OCI-LY7 (cell line): ENCODE results near the gene ARHGEF12. TPM values are rescaled to one million over a fixed set of nuclear protein-coding genes. Genes with fewer than 3 reads are reported as not detected.

Experiments used
- BruUV-seq: library from RNA; stranded (reverse); fragments of 400-500 nt; replicated peaks from 2 replicates; lab custom pipeline; 2021; lab: Mats Ljungman, UMichigan
- CTCF ChIA-PET: fragments of 300-600 bp; sonication (Branson Sonifier 250); formaldehyde crosslinking; loops from one replicate; lab custom pipeline; 2022; ENCODE audit warnings: antibody characterized with exemption; ENCODE audit not compliant: unreplicated experiment; lab: Charles Lee
- POLR2A ChIA-PET: fragments of 300-600 bp; sonication (Branson Sonifier 250); formaldehyde crosslinking; loops from one replicate; lab custom pipeline; 2022; ENCODE audit warnings: antibody characterized with exemption; lab: Charles Lee
- DNase-seq: peaks from one replicate; pipeline ENCODE4 v3.0.0-alpha.2; 2015; ENCODE audit warnings: low spot score
- H2AFZ ChIP-seq: fragments of 200-600 bp; sonication (generic), shearing (Covaris generic); 2 replicates; pipeline ENCODE4 v1.6.1; 2014; ENCODE audit warnings: mild to moderate bottlenecking, antibody characterized with exemption, low read length, moderate library complexity
- H3K27ac ChIP-seq: fragments of 200-600 bp; sonication (generic); 2 replicates; pipeline ENCODE4 v1.5.1; 2014; ENCODE audit warnings: mixed run types, low read depth, mild to moderate bottlenecking, moderate library complexity, low read length, inconsistent platforms; ENCODE audit not compliant: poor library complexity, severe bottlenecking
- H3K36me3 ChIP-seq: fragments of 200-600 bp; sonication (generic); 2 replicates; pipeline ENCODE4 v1.6.1; 2014; ENCODE audit warnings: mild to moderate bottlenecking, antibody characterized with exemption, low read length, moderate library complexity, mixed read lengths; ENCODE audit not compliant: insufficient read depth
- H3K4me1 ChIP-seq: fragments of 200-600 bp; sonication (generic); 2 replicates; pipeline ENCODE4 v1.5.1; 2014; ENCODE audit warnings: mild to moderate bottlenecking, low read length; ENCODE audit not compliant: insufficient read depth, poor library complexity, severe bottlenecking
- H3K4me2 ChIP-seq: fragments of 200-600 bp; sonication (generic); 2 replicates; pipeline ENCODE4 v1.6.1; 2014; ENCODE audit warnings: mild to moderate bottlenecking, low read length
- H3K4me3 ChIP-seq: fragments of 200-600 bp; sonication (generic); 2 replicates; pipeline ENCODE4 v1.5.1; 2014; ENCODE audit warnings: mild to moderate bottlenecking, low read depth, low read length; ENCODE audit not compliant: poor library complexity, severe bottlenecking
- H3K79me2 ChIP-seq: fragments of 200-600 bp; sonication (generic); 2 replicates; pipeline ENCODE4 v1.6.1; 2016; ENCODE audit warnings: low read depth, mild to moderate bottlenecking, low read length, moderate library complexity, mixed read lengths; ENCODE audit not compliant: insufficient read depth
- H3K9me2 ChIP-seq: fragments of 200-600 bp; sonication (generic); 2 replicates; pipeline ENCODE4 v1.6.1; 2016; ENCODE audit warnings: mild to moderate bottlenecking, low read length, mixed read lengths; ENCODE audit not compliant: insufficient read depth
- H3K9me3 ChIP-seq: fragments of 200-600 bp; sonication (generic); 2 replicates; pipeline ENCODE4 v1.6.1; 2014; ENCODE audit warnings: mild to moderate bottlenecking, mixed run types, low read length, mixed read lengths
- H4K20me1 ChIP-seq: fragments of 200-600 bp; sonication (generic); 2 replicates; pipeline ENCODE4 v1.6.1; 2014; ENCODE audit warnings: mild to moderate bottlenecking, antibody characterized with exemption, low read length, moderate library complexity, mixed read lengths; ENCODE audit not compliant: insufficient read depth
- EZH2phosphoT487 ChIP-seq: fragments of 200-600 bp; sonication (generic); IDR thresholded peaks from 2 replicates; pipeline ENCODE4 v1.6.1; 2018; ENCODE audit warnings: low read depth, borderline replicate concordance, mild to moderate bottlenecking, mixed run types, antibody characterized with exemption, low read length, moderate library complexity, mixed read lengths
- intact Hi-C: fragments of 100-400 bp; cut with micrococcal nuclease; formaldehyde crosslinking; loops from one replicate; pipeline ENCODE4 v1.10.0; 2022; ENCODE audit not compliant: unreplicated experiment
- total RNA-seq, 2 experiments: library from RNA; depleted of rRNA in 1 of 2; stranded (reverse); fragments of >200 nt in 1 of 2; shearing (Covaris generic) in 1 of 2; gene quantifications; 2 replicates each; pipeline ENCODE4 v1.2.3, GENCODE V29; 2014 to 2022
- TF ChIP-seq, protein P1 (sequence below): fragments of 200-600 bp; sonication (generic); conservative IDR thresholded peaks from 2 replicates; pipeline ENCODE4 v1.5.1; 2014; ENCODE audit warnings: mild to moderate bottlenecking, antibody characterized with exemption, low read length, moderate library complexity, mixed read lengths

The ARHGEF12 gene
- total RNA-seq, 2 experiments from 2014 or later: 16.1 to 31.8 TPM

DNA sequence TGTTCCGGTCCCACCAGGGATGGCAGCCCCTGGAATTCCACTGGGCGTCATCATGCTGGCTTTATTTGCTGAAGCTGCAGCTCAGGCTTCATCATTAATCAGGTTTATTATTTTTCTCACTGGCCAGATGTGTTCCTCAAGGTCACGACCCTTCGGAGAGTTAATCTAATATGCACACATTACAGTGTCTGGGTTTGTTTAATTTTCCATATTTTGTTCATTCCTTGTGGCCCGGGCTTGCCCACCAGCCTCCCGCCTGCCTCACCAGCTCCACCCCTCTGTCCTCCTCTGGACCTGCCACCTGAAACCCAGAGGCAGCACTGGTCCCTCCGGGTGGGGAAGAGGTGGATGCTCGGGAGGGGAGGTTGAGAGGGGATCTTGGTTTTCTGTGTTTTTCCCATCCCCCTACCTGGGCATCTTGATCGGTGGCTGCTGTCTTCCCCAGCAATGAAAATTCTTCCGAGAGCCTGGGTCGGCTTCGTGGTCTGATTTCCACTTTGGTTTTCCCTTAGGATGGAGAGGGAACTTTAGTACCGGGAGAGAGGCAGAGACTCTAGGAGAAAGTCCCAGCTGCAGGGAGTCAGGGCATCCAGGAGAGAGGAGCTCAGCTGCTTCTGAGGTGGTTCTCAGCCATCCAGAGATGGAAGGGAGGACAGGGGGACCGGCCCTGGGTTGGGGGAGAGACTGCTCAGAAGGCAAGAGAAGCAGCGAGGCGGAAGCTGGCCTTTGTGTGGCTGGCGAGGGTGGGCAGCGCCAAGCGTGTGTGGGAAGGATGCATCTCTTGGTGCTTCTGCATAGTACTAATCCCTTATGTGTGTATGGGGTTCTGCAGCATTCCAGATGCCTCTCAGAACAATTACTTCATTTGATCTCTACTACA is 177.5 kb downstream of the ARHGEF12 start:
- Histone ChIP-seq H3K4me3 (no peak overlapping the region), H2AFZ (no peak overlapping the region), H3K4me1 (no peaks in the 10 kb centered on the region), H3K36me3 (no peaks in the 10 kb centered on the region), H3K4me2 (no peak overlapping the region), H3K9me3 (no peaks in the 10 kb centered on the region), H3K9me2 (no peaks in the 10 kb centered on the region), H4K20me1 (no peaks in the 10 kb centered on the region), H3K27ac (no peak overlapping the region), H3K79me2 (no peaks in the 10 kb centered on the region)
- POLR2A ChIA-PET: no interaction called here
- DNase-seq: no peak
- TF ChIP-seq, protein P1, sequence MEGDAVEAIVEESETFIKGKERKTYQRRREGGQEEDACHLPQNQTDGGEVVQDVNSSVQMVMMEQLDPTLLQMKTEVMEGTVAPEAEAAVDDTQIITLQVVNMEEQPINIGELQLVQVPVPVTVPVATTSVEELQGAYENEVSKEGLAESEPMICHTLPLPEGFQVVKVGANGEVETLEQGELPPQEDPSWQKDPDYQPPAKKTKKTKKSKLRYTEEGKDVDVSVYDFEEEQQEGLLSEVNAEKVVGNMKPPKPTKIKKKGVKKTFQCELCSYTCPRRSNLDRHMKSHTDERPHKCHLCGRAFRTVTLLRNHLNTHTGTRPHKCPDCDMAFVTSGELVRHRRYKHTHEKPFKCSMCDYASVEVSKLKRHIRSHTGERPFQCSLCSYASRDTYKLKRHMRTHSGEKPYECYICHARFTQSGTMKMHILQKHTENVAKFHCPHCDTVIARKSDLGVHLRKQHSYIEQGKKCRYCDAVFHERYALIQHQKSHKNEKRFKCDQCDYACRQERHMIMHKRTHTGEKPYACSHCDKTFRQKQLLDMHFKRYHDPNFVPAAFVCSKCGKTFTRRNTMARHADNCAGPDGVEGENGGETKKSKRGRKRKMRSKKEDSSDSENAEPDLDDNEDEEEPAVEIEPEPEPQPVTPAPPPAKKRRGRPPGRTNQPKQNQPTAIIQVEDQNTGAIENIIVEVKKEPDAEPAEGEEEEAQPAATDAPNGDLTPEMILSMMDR: no peak
- no peak for TF ChIP-seq EZH2phosphoT487
- no TSS peak for BruUV-seq
- CTCF ChIA-PET: no interaction called here
- intact Hi-C loops: loop anchor here (5.0 kb wide), 1 partner anchor 679 kb away; no protein-coding TSS in a partner anchor

DNA sequence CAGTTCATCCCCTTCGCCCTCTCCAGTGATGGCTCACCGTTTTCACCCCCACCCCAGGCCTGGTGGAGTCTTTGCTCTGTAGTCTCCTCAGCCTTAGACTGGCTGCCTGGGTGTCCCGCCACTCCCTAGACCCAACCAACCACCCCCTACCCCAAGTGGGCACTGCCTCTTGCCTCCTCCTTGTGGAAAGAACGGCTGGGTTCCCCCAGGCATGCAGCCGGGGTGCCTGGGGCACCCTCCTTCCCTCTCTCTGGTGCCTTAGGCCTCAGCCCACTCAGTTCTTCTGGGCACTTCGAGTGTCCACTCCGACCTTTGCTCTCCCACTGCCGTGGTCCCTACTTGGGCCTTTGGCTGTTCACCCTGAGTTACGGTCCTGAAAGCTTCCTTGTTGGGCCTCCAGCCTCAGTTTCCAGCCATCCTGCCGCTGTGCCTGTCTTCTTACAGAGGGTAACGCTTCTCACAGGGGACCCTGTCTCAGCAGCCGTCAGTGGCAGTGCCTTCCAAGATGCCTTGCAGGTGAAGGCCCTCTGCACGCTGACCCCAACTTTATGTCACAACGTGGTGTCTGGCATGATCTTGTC is 178.4 kb downstream of the ARHGEF12 start:
- POLR2A ChIA-PET: no interaction called here
- Histone ChIP-seq H3K36me3 (no peaks in the 10 kb centered on the region), H3K4me3 (no peak overlapping the region), H3K4me2 (no peak overlapping the region), H3K9me2 (no peaks in the 10 kb centered on the region), H2AFZ (no peak overlapping the region), H3K27ac (no peak overlapping the region), H4K20me1 (no peaks in the 10 kb centered on the region), H3K9me3 (no peaks in the 10 kb centered on the region), H3K4me1 (no peaks in the 10 kb centered on the region), H3K79me2 (no peaks in the 10 kb centered on the region)
- no TSS peak for BruUV-seq
- TF ChIP-seq, protein P1: no peak
- no peak for TF ChIP-seq EZH2phosphoT487
- CTCF ChIA-PET: no interaction called here
- intact Hi-C loops: loop anchor here (5.0 kb wide), 1 partner anchor 678 kb away; no protein-coding TSS in a partner anchor
- DNase-seq: no peak
